Suppressor macrophage treated with lipopolysaccharide for 1 hour (primary cell): ENCODE measurements around the gene BICRA.

ENCODE experiments used
- DNase-seq, 3 donors: peaks; one replicate each; pipeline ENCODE4 v3.0.0-alpha.2; 2020 to 2022

BICRA gene

DNA sequence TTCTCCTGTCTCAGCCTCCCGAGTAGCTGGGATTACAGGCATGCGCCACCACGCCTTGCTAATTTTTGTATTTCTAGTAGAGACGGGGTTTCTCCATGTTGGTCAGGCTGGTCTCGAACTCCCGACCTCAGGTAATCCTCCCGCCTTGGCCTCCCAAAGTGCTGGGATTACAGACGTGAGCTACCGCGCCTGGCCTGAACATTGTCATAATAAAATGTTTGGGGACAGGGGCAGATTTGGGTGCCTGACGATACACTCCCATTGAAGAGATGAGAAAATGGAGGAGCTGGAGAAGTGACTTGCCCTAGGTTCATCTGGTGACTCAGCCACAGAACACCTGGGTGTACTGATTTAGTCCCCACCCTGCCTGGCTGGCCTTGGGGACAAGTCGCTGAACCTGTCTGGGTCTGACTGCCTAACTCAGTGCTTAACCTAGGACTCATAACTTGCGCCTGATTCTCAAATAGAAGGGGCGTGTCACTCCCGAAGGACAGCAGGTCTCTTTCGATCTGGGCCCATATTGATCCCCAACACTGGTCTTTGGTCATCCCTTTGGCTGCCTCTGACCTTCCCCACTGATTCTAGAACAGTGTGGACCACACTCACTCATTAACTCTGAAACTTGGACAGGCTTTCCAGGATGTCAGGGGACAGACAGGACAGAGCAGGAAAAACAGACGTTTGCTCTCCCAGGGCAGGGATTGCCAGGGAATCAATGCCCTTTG lies 7.6 kb upstream of the BICRA start:
- DNase-seq = no peak

DNA sequence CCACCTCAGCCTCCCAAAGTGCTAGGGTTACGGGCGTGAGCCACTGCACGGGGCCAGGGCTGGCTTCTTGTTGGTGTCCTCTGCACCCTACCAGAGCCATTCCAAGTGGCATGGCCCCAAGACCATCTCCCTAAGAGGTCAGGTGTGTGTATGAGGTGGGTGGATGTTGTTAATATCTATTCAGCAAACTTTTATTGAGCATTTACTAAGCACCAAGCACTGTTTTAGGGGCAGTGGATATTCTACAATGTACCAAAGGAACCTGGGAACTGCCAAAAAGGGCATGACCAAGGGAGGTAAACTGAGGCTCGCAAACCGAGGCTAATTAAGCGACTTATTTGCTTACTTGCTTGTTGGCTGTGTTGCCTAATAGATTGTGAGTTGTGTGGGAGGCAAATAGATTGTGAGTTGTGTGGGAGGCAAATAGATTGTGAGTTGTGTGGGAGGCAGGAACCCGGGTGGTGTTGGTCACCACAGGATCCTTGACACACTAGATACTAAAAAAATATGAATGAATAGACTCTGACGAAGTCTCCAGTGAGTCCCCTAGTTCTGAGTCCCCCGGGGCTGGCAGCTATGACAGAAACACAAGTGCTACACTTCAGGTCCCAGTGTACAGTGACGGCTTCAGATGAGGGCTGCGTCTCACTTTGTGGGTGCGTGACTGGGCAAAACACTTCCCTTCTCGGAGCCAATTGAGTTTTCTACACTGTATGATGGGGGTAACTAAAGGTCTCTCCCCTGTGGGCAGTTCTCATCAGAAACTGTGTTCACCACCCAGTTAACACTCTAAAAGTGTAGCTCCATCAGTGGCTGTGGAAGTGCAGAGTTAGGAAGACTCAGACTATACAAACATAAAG lies 5.0 kb upstream of the BICRA start:
- DNase-seq = peak in 2 of 3 donors; percentile 25 to 26

GRCh38 chr19:47607564-47608073 lies 1.3 kb upstream of the BICRA start:
- DNase-seq = no peak

GRCh38 chr19:47608074-47608918 lies 638 bp upstream of the BICRA start:
- peak; percentile 96 to 99 (median 98) for DNase-seq

- peak; percentile 40 to 70 (median 58) for DNase-seq
Measured at GRCh38 chr19:47609906-47610894, 1.3 kb downstream of the BICRA start.

DNA sequence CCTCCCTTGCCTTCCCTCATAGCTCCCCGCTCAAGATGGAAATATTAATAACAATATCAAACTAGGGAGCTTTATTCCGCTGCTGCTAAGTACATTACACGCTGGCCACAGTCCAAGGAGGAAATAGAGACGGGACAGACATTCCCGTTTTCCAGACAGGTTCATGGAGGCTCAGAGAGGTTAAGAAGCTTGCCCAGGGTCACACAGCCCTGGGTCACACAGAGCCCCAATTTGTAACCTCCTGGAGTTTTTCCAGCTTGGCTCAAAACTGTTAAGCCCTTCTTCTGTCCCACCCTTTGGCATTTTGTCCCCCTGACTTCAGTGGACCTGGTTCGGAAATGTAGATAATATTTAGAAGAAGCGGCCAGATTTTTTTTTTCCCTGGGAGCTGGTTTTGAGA lies 2.0 kb downstream of the BICRA start:
- no peak for DNase-seq

DNA sequence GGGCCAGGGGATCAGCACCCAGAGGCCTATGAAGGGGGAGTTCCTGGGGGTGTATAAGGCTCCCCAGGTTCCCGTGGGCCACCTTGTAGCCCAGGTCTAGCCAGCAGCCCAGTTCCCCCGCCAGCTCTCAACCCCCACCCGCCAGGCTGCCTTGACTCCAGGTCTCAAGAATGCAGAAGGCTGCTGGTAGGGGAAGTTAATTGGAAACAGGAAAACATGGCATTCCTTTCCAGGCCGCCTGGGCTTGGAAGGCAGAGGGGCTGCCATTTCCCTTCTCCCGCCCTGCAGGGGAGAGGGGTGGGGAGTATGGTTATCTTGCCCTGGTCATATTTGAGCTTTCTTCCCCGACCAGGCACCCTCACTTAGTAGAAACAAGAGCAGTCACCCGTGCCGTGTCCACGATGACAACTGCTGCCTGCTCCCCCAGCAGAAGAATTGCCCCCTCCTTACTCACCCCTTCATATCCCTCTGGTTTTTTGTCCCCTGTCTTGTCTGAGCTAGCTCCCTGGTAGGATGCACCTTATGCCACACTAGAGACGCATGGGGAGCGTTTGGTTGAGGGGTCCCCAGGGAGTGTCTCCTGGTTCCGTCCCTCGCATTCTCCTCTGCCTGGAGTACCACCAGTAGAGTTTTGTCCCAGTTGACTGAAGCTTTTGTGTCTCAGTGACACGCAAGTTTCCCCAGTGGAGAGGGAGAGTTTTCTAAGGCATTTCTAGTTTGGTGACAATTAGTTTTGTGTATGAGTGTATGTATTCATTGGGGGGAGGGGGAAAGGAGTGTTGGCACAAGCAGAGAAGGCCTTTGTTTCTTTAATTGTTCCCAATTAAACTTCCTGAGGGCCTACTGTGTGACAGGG lies 4.5 kb downstream of the BICRA start:
- DNase-seq = no peak

- DNase-seq = no peak
Measured at GRCh38 chr19:47614021-47614295, 5.0 kb downstream of the BICRA start.

DNA sequence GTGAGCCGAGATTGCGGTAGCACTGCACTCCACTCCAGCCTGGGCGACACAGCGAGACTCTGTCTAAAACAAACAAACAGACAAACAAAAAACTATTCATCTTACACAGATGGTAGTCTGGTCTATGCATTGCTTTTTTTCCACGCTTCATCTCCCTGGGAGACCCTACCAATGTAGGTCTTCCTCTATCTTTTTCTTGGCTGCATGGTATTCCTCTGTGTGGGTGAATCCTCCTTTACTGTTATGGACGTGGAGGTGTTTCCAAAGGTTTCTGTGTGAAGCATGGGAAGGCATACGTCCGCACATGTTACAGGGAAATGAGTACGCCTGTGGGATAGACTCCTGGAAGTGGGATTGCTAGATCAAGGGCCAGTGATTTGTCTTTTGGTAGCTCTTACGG lies 5.6 kb downstream of the BICRA start:
- DNase-seq = no peak

- no peak for DNase-seq
Measured at GRCh38 chr19:47615230-47615629, 6.3 kb downstream of the BICRA start.

DNA sequence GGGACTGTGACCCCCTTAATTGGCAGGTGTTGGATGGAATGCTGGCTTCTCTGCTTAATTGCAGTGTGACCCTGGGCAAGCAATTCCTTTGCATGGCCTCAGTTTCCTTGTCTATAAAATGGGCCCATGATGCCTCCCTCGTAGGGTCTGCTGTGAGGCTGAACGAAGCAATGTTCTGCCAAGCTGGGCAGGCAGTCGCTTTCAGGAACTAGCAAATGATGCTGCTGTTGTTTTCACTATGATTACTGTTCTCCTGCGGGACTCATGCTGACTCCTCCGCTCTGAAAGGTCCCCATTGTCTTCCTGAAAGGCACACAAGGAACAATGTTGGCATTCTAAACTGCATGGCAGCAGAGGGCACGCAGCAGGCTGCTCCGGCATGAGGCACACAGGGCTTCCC lies 6.8 kb downstream of the BICRA start:
- no peak for DNase-seq

DNA sequence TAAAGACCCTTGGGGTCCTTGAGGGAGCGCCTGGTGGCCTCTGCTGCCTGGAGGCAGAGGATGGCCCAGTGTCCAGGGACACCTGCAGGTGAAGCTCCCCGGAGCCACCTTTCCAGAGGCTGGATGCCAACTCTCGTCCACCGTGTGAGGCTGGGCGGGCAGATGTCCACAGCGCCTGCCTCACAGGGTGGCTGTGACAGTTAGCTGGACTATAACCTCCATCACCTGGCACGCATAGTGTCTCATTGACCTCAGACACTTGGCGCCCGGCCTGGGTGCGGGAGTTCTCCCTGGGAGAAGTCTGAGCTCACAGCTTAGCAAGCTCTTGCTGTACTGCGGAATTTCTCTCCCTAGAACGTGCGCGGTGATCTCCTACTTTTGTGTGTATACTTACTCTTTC lies 9.8 kb downstream of the BICRA start:
- no peak for DNase-seq

DNA sequence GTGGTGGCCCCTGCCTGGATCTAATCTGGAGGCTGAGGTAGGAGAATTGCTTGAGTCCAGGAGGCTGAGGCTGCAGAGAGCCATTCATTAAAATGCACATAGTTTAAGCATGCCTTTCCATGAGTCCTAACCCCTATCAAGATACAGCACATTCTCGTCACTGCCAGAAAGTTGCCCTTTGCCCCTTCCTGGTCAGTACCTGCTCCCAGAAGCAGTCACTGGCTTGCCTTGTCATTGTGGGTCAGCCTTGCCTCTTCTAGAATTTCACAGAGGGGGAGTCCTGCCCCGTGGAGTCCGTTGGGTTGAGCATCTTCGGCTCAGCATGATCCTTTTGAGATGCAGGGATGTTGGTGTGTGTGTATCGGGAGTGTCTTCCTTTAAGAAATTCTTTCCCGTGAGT lies 10.8 kb downstream of the BICRA start:
- no peak for DNase-seq

GRCh38 chr19:47623151-47623920 lies 14.4 kb downstream of the BICRA start:
- DNase-seq = no peak

DNA sequence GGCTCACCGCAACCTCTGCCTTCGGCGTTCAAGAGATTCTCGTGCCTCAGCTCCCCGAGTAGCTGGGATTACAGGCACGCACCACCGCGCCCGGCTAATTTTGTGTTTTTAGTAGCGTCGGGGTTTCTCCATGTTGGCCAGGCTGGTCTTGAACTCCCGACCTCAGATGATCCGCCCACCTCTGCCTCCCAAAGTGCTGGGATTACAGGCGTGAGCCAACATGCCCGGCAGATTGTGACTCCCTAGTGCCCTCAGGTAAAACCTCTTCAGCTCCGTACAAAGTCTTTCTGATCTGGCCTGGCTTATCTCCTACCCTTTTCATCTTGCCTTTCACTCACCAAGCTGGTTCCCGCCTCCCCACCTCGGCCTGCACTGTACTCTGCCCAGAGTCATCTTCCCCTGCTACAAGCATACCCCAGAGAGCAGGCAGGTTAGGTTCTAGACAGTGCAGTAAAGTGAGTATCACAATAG lies 15.0 kb downstream of the BICRA start:
- DNase-seq = no peak

GRCh38 chr19:47625650-47626049 lies 16.7 kb downstream of the BICRA start:
- DNase-seq = no peak

- DNase-seq = no peak
Measured at GRCh38 chr19:47626238-47626637, 17.3 kb downstream of the BICRA start.

- no peak for DNase-seq
Measured at GRCh38 chr19:47628078-47628771, 19.3 kb downstream of the BICRA start.

DNA sequence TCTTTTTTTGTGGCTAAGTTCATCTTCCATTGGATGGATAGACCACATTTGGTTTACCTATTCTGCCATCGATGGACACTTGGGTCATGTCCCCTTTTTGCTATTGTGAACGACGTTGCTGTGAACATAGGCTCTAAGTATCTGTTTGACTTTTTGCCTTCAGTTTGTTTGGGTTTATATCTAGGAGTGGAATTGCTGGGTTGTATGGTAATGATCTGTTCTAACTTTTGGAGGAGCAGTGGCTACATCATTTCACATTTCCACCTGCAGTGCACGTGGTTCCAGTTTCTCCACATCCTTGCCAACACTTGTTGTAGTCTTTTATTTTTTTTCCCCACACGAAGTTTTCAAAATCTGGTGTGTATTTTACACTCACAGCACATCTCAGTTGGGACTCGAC lies 21.7 kb downstream of the BICRA start:
- DNase-seq = no peak
